Gastroesophageal sphincter (tissue), 4 donors: ENCODE data around the gene MOCOS. TPM values are rescaled to one million over a fixed set of nuclear protein-coding genes. Genes with fewer than 3 reads are reported as not detected.

Source experiments
- ATAC-seq: fragments of 150-250 bp; one replicate; pipeline ENCODE4 v1.9.1; 2016; ENCODE audit warnings: mild to moderate bottlenecking, moderate library complexity
- H3K27ac ChIP-seq, 4 donors: fragments of 200-600 bp; sonication (generic) in 3 of 4; 1 replicate in 3 of 4; 2 replicates in 1 of 4; pipeline ENCODE4 v1.5.1; 2016 to 2019
- H3K27me3 ChIP-seq: fragments of 200-600 bp; sonication (generic); one replicate; pipeline ENCODE4 v1.5.1; 2019
- H3K36me3 ChIP-seq, 2 donors: fragments of 200-600 bp; sonication (generic); one replicate each; pipeline ENCODE4 v1.5.1; 2019; ENCODE audit warnings: control low read depth in 1 of 2
- H3K4me1 ChIP-seq, 3 donors: fragments of 200-600 bp; sonication (generic); 1 replicate in 2 of 3; 2 replicates in 1 of 3; pipeline ENCODE4 v1.5.1; 2016 to 2019; ENCODE audit warnings: control low read depth in 2 of 3
- H3K4me3 ChIP-seq, 2 donors: fragments of 200-600 bp; sonication (generic); one replicate each; pipeline ENCODE4 v1.5.1; 2019; ENCODE audit warnings: mild to moderate bottlenecking in 1 of 2, moderate library complexity in 1 of 2
- H3K9me3 ChIP-seq, 3 donors: fragments of 200-600 bp; sonication (generic); one replicate each; pipeline ENCODE4 v1.5.1; 2017 to 2019; ENCODE audit warnings: control low read depth in 2 of 3
- CTCF ChIP-seq, 4 experiments: fragments of 200-600 bp in 2 of 4; fragments of 450-650 bp in 2 of 4; sonication (generic) in 1 of 4; IDR thresholded peaks; one replicate each; pipeline ENCODE4 v1.5.1; 2017 to 2019; ENCODE audit warnings: antibody characterized with exemption in 4 of 4, mild to moderate bottlenecking in 2 of 4, moderate library complexity in 2 of 4
- EP300 ChIP-seq: sonication (generic); formaldehyde crosslinking; IDR thresholded peaks from one replicate; pipeline ENCODE4 v1.6.1; 2017; ENCODE audit warnings: antibody characterized with exemption, mild to moderate bottlenecking
- POLR2A ChIP-seq, 2 donors: fragments of 450-650 bp; IDR thresholded peaks; one replicate each; pipeline ENCODE4 v1.6.1; 2017; ENCODE audit warnings: antibody characterized with exemption in 2 of 2, mild to moderate bottlenecking in 2 of 2, moderate library complexity in 1 of 2
- POLR2AphosphoS5 ChIP-seq: sonication (generic); formaldehyde crosslinking; IDR thresholded peaks from one replicate; pipeline ENCODE4 v1.6.1; 2017; ENCODE audit warnings: antibody characterized with exemption
- WGBS, 2 donors: methylation state at CpG; one replicate each; pipeline ENCODE4 v1.1.5; 2018; ENCODE audit warnings: low coverage in 1 of 2; 5-methylcytosine and 5-hydroxymethylcytosine counted together
- total RNA-seq, 4 donors: library from RNA; depleted of rRNA; stranded (reverse); fragments of >200 nt; gene quantifications; one replicate each; pipeline ENCODE4 v1.1.0, GENCODE V29; 2016

The MOCOS gene
- total RNA-seq, 4 donors from 2014 or later, result 1.3 to 2.1 (median 1.7) TPM

- ATAC-seq, result no peak
- H3K27ac ChIP-seq, result no peak overlapping the region
- peaks cover 4% of the 10 kb centered on the region for H3K27me3 ChIP-seq
- H3K4me3 ChIP-seq, result no peak overlapping the region
- no peak for TF ChIP-seq EP300
- TF ChIP-seq POLR2A (IDR thresholded peaks at IDR 0.05), result no peak
- TF ChIP-seq CTCF (IDR thresholded peaks at IDR 0.05), result no peak
- TF ChIP-seq POLR2AphosphoS5, result no peak
- H3K9me3 ChIP-seq, result no peaks in the 10 kb centered on the region
- WGBS, 2 donors, result 60 to 74% methylated on average over 1 to 2 of the region's 4 CpGs
- no peaks in the 10 kb centered on the region for H3K4me1 ChIP-seq
- no peaks in the 10 kb centered on the region for H3K36me3 ChIP-seq
Observed at GRCh38 chr18:36269157-36269556, 81.9 kb downstream of the MOCOS start.

- ATAC-seq, result no peak
Observed at GRCh38 chr18:36271153-36271552, 83.9 kb downstream of the MOCOS start.

GRCh38 chr18:36273347-36273746, 86.0 kb downstream of the MOCOS start:
- H3K27me3 ChIP-seq, result peaks cover 20% of the 10 kb centered on the region
- WGBS, 2 donors, result 82 to 98% methylated on average over 4 to 7 of the region's 8 CpGs
- ATAC-seq, result no peak

More at GRCh38 chr18:36271153-36271552, 83.9 kb downstream of the MOCOS start:
- peaks cover 16% of the 10 kb centered on the region for H3K27me3 ChIP-seq
- TF ChIP-seq POLR2AphosphoS5, result no peak
- TF ChIP-seq CTCF (IDR thresholded peaks at IDR 0.05), result no peak
- no peak for TF ChIP-seq EP300
- TF ChIP-seq POLR2A (IDR thresholded peaks at IDR 0.05), result no peak
- H3K36me3 ChIP-seq, result no peaks in the 10 kb centered on the region
- H3K27ac ChIP-seq, result no peak overlapping the region
- H3K4me3 ChIP-seq, result no peak overlapping the region
- H3K9me3 ChIP-seq, result no peaks in the 10 kb centered on the region
- H3K4me1 ChIP-seq, result no peaks in the 10 kb centered on the region

GRCh38 chr18:36274083-36274715, 86.9 kb downstream of the MOCOS start:
- H3K9me3 ChIP-seq, result no peaks in the 10 kb centered on the region
- H3K4me1 ChIP-seq, result no peaks in the 10 kb centered on the region
- no peak overlapping the region for H3K27ac ChIP-seq
- TF ChIP-seq CTCF (IDR thresholded peaks at IDR 0.05) (no peak), POLR2A (IDR thresholded peaks at IDR 0.05) (no peak), POLR2AphosphoS5 (no peak), EP300 (no peak)
- no peak overlapping the region for H3K4me3 ChIP-seq
- no peak for ATAC-seq
- peaks cover 20% of the 10 kb centered on the region for H3K27me3 ChIP-seq
- WGBS, 2 donors, result 86 to 95% methylated on average over 3 to 5 of the region's 8 CpGs
- no peaks in the 10 kb centered on the region for H3K36me3 ChIP-seq

More at GRCh38 chr18:36273347-36273746, 86.0 kb downstream of the MOCOS start:
- Histone ChIP-seq H3K4me3 (no peak overlapping the region), H3K27ac (no peak overlapping the region), H3K9me3 (no peaks in the 10 kb centered on the region), H3K36me3 (no peaks in the 10 kb centered on the region), H3K4me1 (no peaks in the 10 kb centered on the region)
- TF ChIP-seq POLR2A (IDR thresholded peaks at IDR 0.05) (no peak), POLR2AphosphoS5 (no peak), CTCF (IDR thresholded peaks at IDR 0.05) (no peak), EP300 (no peak)

GRCh38 chr18:36275561-36275960, 88.3 kb downstream of the MOCOS start:
- Histone ChIP-seq H3K4me3 (no peak overlapping the region), H3K4me1 (no peaks in the 10 kb centered on the region), H3K27me3 (peaks cover 22% of the 10 kb centered on the region), H3K36me3 (no peaks in the 10 kb centered on the region), H3K9me3 (no peaks in the 10 kb centered on the region), H3K27ac (no peak overlapping the region)
- TF ChIP-seq POLR2A (IDR thresholded peaks at IDR 0.05) (no peak), POLR2AphosphoS5 (no peak), CTCF (IDR thresholded peaks at IDR 0.05) (no peak), EP300 (no peak)
- no peak for ATAC-seq
- WGBS, 2 donors, result 93 to 95% methylated on average over 1 of the region's 1 CpG
